ENCODE data around the gene FAM120C. TPM values are rescaled to one million over a fixed set of nuclear protein-coding genes. Genes with fewer than 3 reads are reported as not detected.

FAM120C gene
- total RNA-seq, 1 donor from 2014 or later: 5.9 TPM

GRCh38 chrX:54182194-54182863 lies 725 bp downstream of the FAM120C start:
- H3K36me3 Mint-ChIP-seq (ENCODE audit: unreplicated experiment): no peaks in the 10 kb centered on the region
- TF ChIP-seq CTCF (IDR thresholded peaks at IDR 0.05; ENCODE audit: partially characterized antibody, unreplicated experiment): no peak
- peak overlapping the region; percentile 90 for H3K4me3 Mint-ChIP-seq (ENCODE audit: unreplicated experiment)
- H3K27me3 Mint-ChIP-seq (ENCODE audit: unreplicated experiment): peaks cover 4% of the 10 kb centered on the region
- peak; percentile 55 for DNase-seq
- H3K4me1 Mint-ChIP-seq (ENCODE audit: low read depth, unreplicated experiment): peaks cover 16% of the 10 kb centered on the region
- no peaks in the 10 kb centered on the region for H3K9me3 Mint-ChIP-seq (ENCODE audit: unreplicated experiment)
- H3K27ac Mint-ChIP-seq (ENCODE audit: unreplicated experiment): peak overlapping the region; percentile 68

DNA sequence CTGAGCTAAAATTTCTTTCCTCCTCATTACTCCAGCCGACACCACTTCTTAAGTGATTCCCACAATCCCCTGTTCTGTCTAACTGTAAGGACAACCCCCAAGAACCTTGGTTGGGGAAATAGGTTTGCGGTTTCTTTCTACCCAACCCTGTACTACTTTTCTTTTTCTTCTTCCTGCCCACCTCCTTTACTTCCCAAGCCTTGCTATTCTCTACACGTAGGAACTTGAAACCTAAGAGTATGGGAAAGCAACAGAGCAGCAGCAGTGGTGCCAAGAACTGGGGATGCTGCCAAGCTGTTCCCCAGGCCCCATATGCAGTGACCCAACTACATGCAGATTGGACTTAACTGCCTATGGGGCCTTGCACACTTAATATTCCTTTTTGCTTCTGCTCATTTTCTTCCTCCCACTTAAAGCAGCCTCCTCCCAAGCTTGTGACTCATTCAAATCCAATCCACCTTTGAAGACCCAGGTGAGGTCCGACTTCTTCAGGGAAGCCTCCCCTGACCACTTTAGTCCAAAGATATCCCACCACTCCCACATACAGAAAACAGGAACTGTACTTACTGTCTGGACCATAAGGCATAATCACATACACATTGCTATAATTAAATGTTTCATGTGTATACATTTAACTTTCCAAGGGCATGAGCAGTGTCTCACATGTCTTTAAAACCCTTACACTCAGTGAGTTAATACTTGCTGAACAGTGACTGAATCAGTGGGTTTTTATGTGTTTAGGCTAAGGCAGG lies 1.7 kb downstream of the FAM120C start:
- TF ChIP-seq CTCF (IDR thresholded peaks at IDR 0.05; ENCODE audit: partially characterized antibody, unreplicated experiment): no peak
- Mint-ChIP-seq H3K27ac (ENCODE audit: unreplicated experiment) (peak overlapping the region; percentile 68), H3K36me3 (ENCODE audit: unreplicated experiment) (no peaks in the 10 kb centered on the region), H3K4me3 (ENCODE audit: unreplicated experiment) (peak overlapping the region; percentile 90), H3K27me3 (ENCODE audit: unreplicated experiment) (peaks cover 4% of the 10 kb centered on the region), H3K4me1 (ENCODE audit: low read depth, unreplicated experiment) (peaks cover 16% of the 10 kb centered on the region), H3K9me3 (ENCODE audit: unreplicated experiment) (no peaks in the 10 kb centered on the region)
- DNase-seq: no peak

DNA sequence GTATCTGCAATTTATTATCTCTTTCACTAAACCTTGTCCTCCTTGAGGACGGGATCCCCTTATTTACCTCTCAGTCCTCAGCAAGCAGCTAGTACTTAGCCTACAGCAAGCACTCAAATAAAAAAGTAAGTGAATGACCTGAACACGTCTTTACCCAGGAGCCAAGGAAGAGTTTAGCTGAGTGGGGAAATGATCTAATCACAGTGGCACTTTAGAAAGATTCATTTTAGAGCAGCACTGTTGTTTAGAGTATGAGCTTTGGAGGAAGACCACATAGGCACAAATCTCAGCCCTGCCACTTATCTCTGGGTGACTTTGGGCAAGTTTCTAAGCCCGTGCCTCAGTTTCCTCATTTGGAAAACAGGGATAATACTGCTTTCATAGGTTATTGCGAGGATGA lies 2.7 kb downstream of the FAM120C start:
- Mint-ChIP-seq H3K27ac (ENCODE audit: unreplicated experiment) (no peak overlapping the region), H3K9me3 (ENCODE audit: unreplicated experiment) (no peaks in the 10 kb centered on the region), H3K27me3 (ENCODE audit: unreplicated experiment) (peaks cover 4% of the 10 kb centered on the region), H3K36me3 (ENCODE audit: unreplicated experiment) (no peaks in the 10 kb centered on the region), H3K4me1 (ENCODE audit: low read depth, unreplicated experiment) (peaks cover 16% of the 10 kb centered on the region), H3K4me3 (ENCODE audit: unreplicated experiment) (peak overlapping the region; percentile 25)
- no peak for DNase-seq
- no peak for TF ChIP-seq CTCF (IDR thresholded peaks at IDR 0.05; ENCODE audit: partially characterized antibody, unreplicated experiment)

DNA sequence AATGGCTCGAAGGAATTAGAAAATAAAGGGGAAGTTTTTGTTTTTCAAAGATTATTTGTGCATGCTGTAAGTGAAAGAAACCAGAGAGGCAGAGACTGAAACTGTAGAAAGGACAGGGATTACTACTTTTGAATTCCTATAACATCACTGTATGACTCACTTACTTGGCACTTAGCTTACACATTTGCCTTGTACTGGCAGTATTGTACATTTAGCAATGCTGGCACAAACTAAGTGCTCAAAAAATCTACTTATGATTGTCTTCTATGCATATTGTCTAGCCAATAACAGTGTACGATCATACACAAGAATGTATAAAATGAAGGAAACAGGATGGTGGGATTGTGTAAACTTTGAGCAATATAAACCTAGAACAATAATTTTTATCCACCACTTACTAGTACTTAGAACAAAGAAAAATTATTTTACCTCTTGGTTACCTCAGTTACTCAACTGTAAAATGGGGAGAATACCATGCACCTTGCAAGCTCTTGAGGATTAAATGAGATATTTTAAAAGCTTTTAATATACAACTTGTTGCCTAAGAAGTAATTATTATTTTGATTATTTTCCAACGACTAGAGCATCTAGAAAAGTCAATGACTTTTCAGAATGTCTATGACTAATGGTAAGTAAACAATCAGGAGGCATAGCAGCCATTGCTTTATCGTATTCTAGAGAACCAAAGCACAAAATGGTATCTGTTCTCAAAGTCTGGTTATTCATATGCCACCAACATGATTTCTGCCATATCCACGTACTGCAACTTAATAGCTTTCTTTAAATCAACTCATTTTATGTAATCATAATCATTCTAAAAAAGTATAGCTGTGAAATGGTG lies 4.7 kb downstream of the FAM120C start:
- TF ChIP-seq CTCF (IDR thresholded peaks at IDR 0.05; ENCODE audit: partially characterized antibody, unreplicated experiment): no peak
- no peaks in the 10 kb centered on the region for H3K9me3 Mint-ChIP-seq (ENCODE audit: unreplicated experiment)
- peaks cover 4% of the 10 kb centered on the region for H3K27me3 Mint-ChIP-seq (ENCODE audit: unreplicated experiment)
- H3K36me3 Mint-ChIP-seq (ENCODE audit: unreplicated experiment): no peaks in the 10 kb centered on the region
- no peak overlapping the region for H3K4me3 Mint-ChIP-seq (ENCODE audit: unreplicated experiment)
- H3K27ac Mint-ChIP-seq (ENCODE audit: unreplicated experiment): no peak overlapping the region
- H3K4me1 Mint-ChIP-seq (ENCODE audit: low read depth, unreplicated experiment): peaks cover 16% of the 10 kb centered on the region
- no peak for DNase-seq
